DOHH2 (cell line): ENCODE measurements around the gene PSG7.
"Not testable (repeated sequence)": the region's sequence is repeated elsewhere in the genome, so short reads cannot be mapped to it uniquely, and the experiment has no call there.

Source experiments
- H3F3A ChIP-seq: fragments of 200-600 bp; sonication (generic), shearing (Covaris generic); 2 replicates; pipeline ENCODE4 v1.6.0; 2016; ENCODE audit warnings: antibody characterized with exemption, mild to moderate bottlenecking; ENCODE audit not compliant: control insufficient read depth, insufficient read depth
- H3K27ac ChIP-seq: fragments of 200-600 bp; sonication (generic); 2 replicates; pipeline ENCODE4 v1.5.1; 2014; ENCODE audit warnings: low read depth, mild to moderate bottlenecking, low read length, moderate library complexity
- H3K27me3 ChIP-seq: fragments of 200-600 bp; sonication (generic); 2 replicates; pipeline ENCODE4 v1.6.1; 2014; ENCODE audit warnings: mild to moderate bottlenecking, low read length, mixed read lengths; ENCODE audit not compliant: control insufficient read depth
- H3K36me3 ChIP-seq: fragments of 200-600 bp; sonication (generic); 2 replicates; pipeline ENCODE4 v1.6.1; 2014; ENCODE audit warnings: mild to moderate bottlenecking, low read length, moderate library complexity, mixed read lengths; ENCODE audit not compliant: control insufficient read depth
- H3K4me1 ChIP-seq: fragments of 200-600 bp; sonication (generic); 2 replicates; pipeline ENCODE4 v1.6.1; 2014; ENCODE audit warnings: mild to moderate bottlenecking, low read length, mixed read lengths; ENCODE audit not compliant: control insufficient read depth
- H3K4me2 ChIP-seq: fragments of 200-600 bp; sonication (generic); 2 replicates; pipeline ENCODE4 v1.6.0; 2014; ENCODE audit warnings: mild to moderate bottlenecking, low read length, moderate library complexity
- H3K4me3 ChIP-seq: fragments of 200-600 bp; sonication (generic); 2 replicates; pipeline ENCODE4 v1.5.1; 2014; ENCODE audit warnings: mild to moderate bottlenecking, low read length, mixed read lengths
- H3K79me2 ChIP-seq: fragments of 200-600 bp; sonication (generic); 2 replicates; pipeline ENCODE4 v1.6.1; 2014; ENCODE audit warnings: mild to moderate bottlenecking, low read length, mixed read lengths; ENCODE audit not compliant: control insufficient read depth
- H3K9me2 ChIP-seq: fragments of 200-600 bp; sonication (generic); replicated peaks from 2 replicates; pipeline ENCODE4 v1.6.1; 2014; ENCODE audit warnings: mild to moderate bottlenecking, low read length, mixed read lengths; ENCODE audit not compliant: control insufficient read depth
- H3K9me3 ChIP-seq: fragments of 200-600 bp; sonication (generic); 2 replicates; pipeline ENCODE4 v1.6.1; 2014; ENCODE audit warnings: antibody characterized with exemption, low read length, mixed read lengths; ENCODE audit not compliant: control insufficient read depth, insufficient read depth
- H4K20me1 ChIP-seq: fragments of 200-600 bp; sonication (generic); 2 replicates; pipeline ENCODE4 v1.6.0; 2014; ENCODE audit warnings: low read depth, mild to moderate bottlenecking, antibody characterized with exemption, low read length, moderate library complexity; ENCODE audit not compliant: control insufficient read depth, insufficient read depth
- CTCF ChIP-seq: fragments of 200-600 bp; sonication (generic); IDR thresholded peaks from one replicate; pipeline ENCODE4 v1.5.1; 2014; ENCODE audit warnings: antibody characterized with exemption, mild to moderate bottlenecking, low read depth, low read length; ENCODE audit not compliant: poor library complexity, severe bottlenecking
- EZH2phosphoT487 ChIP-seq: fragments of 200-600 bp; sonication (generic); IDR thresholded peaks from 2 replicates; pipeline ENCODE4 v1.6.1; 2017; ENCODE audit warnings: borderline replicate concordance, mild to moderate bottlenecking, antibody characterized with exemption, low read length, moderate library complexity, mixed read lengths

Gene PSG7

GRCh38 chr19:42879613-42880012 is 57.4 kb downstream of the PSG7 start, which contains the start of gene PSG1:
TSS of gene PSG1 (minus strand) at chr19:42879713. CDS start at chr19:42879581, 132 bp downstream.
- no peaks in the 10 kb centered on the region for H3K79me2 ChIP-seq
- H3K4me3 ChIP-seq, result no peak within 1 kb of the TSS
- no peak within 1 kb of the TSS for H3K4me2 ChIP-seq
- H3K4me1 ChIP-seq, result no peaks in the 10 kb centered on the region
- H3K9me2 ChIP-seq, result no peaks in the 10 kb centered on the region
- TF ChIP-seq CTCF, result no peak
- TF ChIP-seq EZH2phosphoT487, result no peak
- H3K36me3 ChIP-seq, result no peaks in the 10 kb centered on the region
- no peaks in the 10 kb centered on the region for H3K9me3 ChIP-seq
- H4K20me1 ChIP-seq, result no peaks in the 10 kb centered on the region
- H3K27ac ChIP-seq, result no peak within 1 kb of the TSS
- H3F3A ChIP-seq, result no peaks in the 10 kb centered on the region
- H3K27me3 ChIP-seq, result no peaks in the 10 kb centered on the region

- not testable (repeated sequence) for H3K9me3 ChIP-seq, H3F3A ChIP-seq, H3K4me1 ChIP-seq, H3K79me2 ChIP-seq, H3K36me3 ChIP-seq, H4K20me1 ChIP-seq, H3K4me3 ChIP-seq, H3K9me2 ChIP-seq, H3K27me3 ChIP-seq, H3K27ac ChIP-seq, H3K4me2 ChIP-seq
Observed at GRCh38 chr19:42876596-42876995, 60.4 kb downstream of the PSG7 start.

GRCh38 chr19:42875881-42876280 is 61.1 kb downstream of the PSG7 start:
- H3K27ac ChIP-seq, result not testable (repeated sequence)

GRCh38 chr19:42874901-42875813 is 61.9 kb downstream of the PSG7 start:
- H3K4me2 ChIP-seq, H3K9me3 ChIP-seq, H3K27ac ChIP-seq, H3K27me3 ChIP-seq, H3K4me3 ChIP-seq, H4K20me1 ChIP-seq, H3K79me2 ChIP-seq, H3K9me2 ChIP-seq, H3K4me1 ChIP-seq, H3F3A ChIP-seq, H3K36me3 ChIP-seq: not testable (repeated sequence)

More at GRCh38 chr19:42875881-42876280, 61.1 kb downstream of the PSG7 start:
- not testable (repeated sequence) for H3K36me3 ChIP-seq, H3K9me2 ChIP-seq, H3K27me3 ChIP-seq, H3F3A ChIP-seq, H4K20me1 ChIP-seq, H3K79me2 ChIP-seq, H3K4me1 ChIP-seq, H3K4me3 ChIP-seq, H3K9me3 ChIP-seq, H3K4me2 ChIP-seq

GRCh38 chr19:42874136-42874535 is 62.9 kb downstream of the PSG7 start:
- not testable (repeated sequence) for H3K4me3 ChIP-seq, H3F3A ChIP-seq, H4K20me1 ChIP-seq, H3K27me3 ChIP-seq, H3K79me2 ChIP-seq, H3K9me2 ChIP-seq, H3K36me3 ChIP-seq, H3K9me3 ChIP-seq, H3K27ac ChIP-seq, H3K4me2 ChIP-seq, H3K4me1 ChIP-seq
